HTR-8/SVneo (cell line): ENCODE measurements around the gene AP1G2.

Experiments
- DNase-seq: peaks from one replicate; pipeline ENCODE4 v3.0.0; 2011; ENCODE audit warnings: low spot score, mixed read lengths; ENCODE audit not compliant: insufficient read length
- FAIRE-seq: peaks from 2 replicates; lab custom pipeline; 2011; peaks lifted over from hg19 to GRCh38; lab: Jason Lieb, UNC

Gene AP1G2

GRCh38 chr14:23559926-23560520, 7.6 kb downstream of the AP1G2 start:
- FAIRE-seq = no peak
- no peak for DNase-seq

GRCh38 chr14:23559010-23559925, 8.3 kb downstream of the AP1G2 start:
- DNase-seq (no peak), FAIRE-seq (no peak)

GRCh38 chr14:23558346-23559009, 9.1 kb downstream of the AP1G2 start:
- no peak for DNase-seq
- no peak for FAIRE-seq

GRCh38 chr14:23557946-23558345, 9.6 kb downstream of the AP1G2 start:
- DNase-seq = no peak
- no peak for FAIRE-seq

- no peak for FAIRE-seq
- DNase-seq = no peak
These were observed 10.1 kb downstream of the AP1G2 start for GRCh38 chr14:23557521-23557920.

GRCh38 chr14:23556700-23557440, 10.7 kb downstream of the AP1G2 start:
- DNase-seq = no peak

GRCh38 chr14:23555882-23556699, 11.5 kb downstream of the AP1G2 start, which contains the start of gene THTPA:
Gene THTPA (plus strand): TSS chr14:23556271. CDS start chr14:23556758, 487 bp downstream.
- FAIRE-seq (no peak), DNase-seq (peak; percentile 82)

More at GRCh38 chr14:23556700-23557440, 10.7 kb downstream of the AP1G2 start:
- no peak for FAIRE-seq

GRCh38 chr14:23555533-23555881, 12.1 kb downstream of the AP1G2 start:
- FAIRE-seq (no peak), DNase-seq (no peak)

- FAIRE-seq = no peak
- DNase-seq = peak; percentile 67
These were observed 16.1 kb downstream of the AP1G2 start, which contains the start of gene ZFHX2 for GRCh38 chr14:23551266-23552028. Gene ZFHX2 (minus strand): TSS chr14:23551765. CDS start chr14:23535325, 16,440 bp downstream.

GRCh38 chr14:23550812-23551265, 16.8 kb downstream of the AP1G2 start:
- FAIRE-seq (no peak), DNase-seq (no peak)

GRCh38 chr14:23550131-23550811, 17.3 kb downstream of the AP1G2 start:
- FAIRE-seq = no peak
- DNase-seq = no peak

GRCh38 chr14:23548351-23549318, 19.0 kb downstream of the AP1G2 start:
- FAIRE-seq = no peak
- no peak for DNase-seq

GRCh38 chr14:23547924-23548323, 19.7 kb downstream of the AP1G2 start:
- no peak for FAIRE-seq

GRCh38 chr14:23546450-23547035, 21.0 kb downstream of the AP1G2 start:
- DNase-seq = no peak
- FAIRE-seq = no peak

More at GRCh38 chr14:23547924-23548323, 19.7 kb downstream of the AP1G2 start:
- no peak for DNase-seq

- FAIRE-seq = no peak
- DNase-seq = no peak
These were observed 21.7 kb downstream of the AP1G2 start for GRCh38 chr14:23545740-23546365.
